A673 (cell line): ENCODE results near the gene KIAA1328. TPM values are rescaled to one million over a fixed set of nuclear protein-coding genes. Genes with fewer than 3 reads are reported as not detected.

Experiments
- BruUV-seq: library from RNA; stranded (reverse); fragments of 400-500 nt; replicated peaks from 2 replicates; lab custom pipeline; 2021; lab: Mats Ljungman, UMichigan
- CTCF ChIA-PET: fragments of 300-600 bp; sonication (Branson Sonifier 250); formaldehyde crosslinking; loops from one replicate; lab custom pipeline; 2022; ENCODE audit warnings: antibody characterized with exemption; lab: Charles Lee
- POLR2A ChIA-PET: fragments of 300-600 bp; sonication (Branson Sonifier 250); formaldehyde crosslinking; loops from one replicate; lab custom pipeline; 2022; ENCODE audit warnings: antibody characterized with exemption; ENCODE audit not compliant: low non-redundant PET; lab: Charles Lee
- DNase-seq: peaks from one replicate; pipeline ENCODE4 v3.0.0-alpha.2; 2015; ENCODE audit warnings: low spot score
- H3K27ac ChIP-seq: fragments of 200-600 bp; sonication (generic); 2 replicates; pipeline ENCODE4 v1.5.1; 2016; ENCODE audit warnings: mixed run types, low read depth, mild to moderate bottlenecking, mixed read lengths, antibody characterized with exemption, low read length; ENCODE audit not compliant: poor library complexity, severe bottlenecking
- H3K27me3 ChIP-seq: fragments of 200-600 bp; sonication (generic); replicated peaks from 2 replicates; pipeline ENCODE4 v1.6.1; 2017; ENCODE audit warnings: mixed run types, low read depth, mild to moderate bottlenecking, mixed read lengths, antibody characterized with exemption, low read length; ENCODE audit not compliant: insufficient read depth, poor library complexity
- H3K36me3 ChIP-seq: fragments of 200-600 bp; sonication (generic); 2 replicates; pipeline ENCODE4 v1.6.1; 2016; ENCODE audit warnings: mixed run types, mild to moderate bottlenecking, mixed read lengths, antibody characterized with exemption, low read length; ENCODE audit not compliant: insufficient read depth, poor library complexity, severe bottlenecking
- H3K4me1 ChIP-seq: fragments of 200-600 bp; sonication (generic); 2 replicates; pipeline ENCODE4 v1.6.1; 2017; ENCODE audit warnings: mixed run types, mild to moderate bottlenecking, mixed read lengths, antibody characterized with exemption, low read length; ENCODE audit not compliant: insufficient read depth, poor library complexity, severe bottlenecking
- H3K4me3 ChIP-seq: fragments of 200-600 bp; sonication (generic); 2 replicates; pipeline ENCODE4 v1.5.1; 2016; ENCODE audit warnings: low read depth, mixed run types, mild to moderate bottlenecking, mixed read lengths, low read length; ENCODE audit not compliant: poor library complexity, severe bottlenecking
- H3K9me3 ChIP-seq: fragments of 200-600 bp; sonication (generic); 2 replicates; pipeline ENCODE4 v1.6.1; 2016; ENCODE audit warnings: mixed run types, low read depth, mild to moderate bottlenecking, mixed read lengths, antibody characterized with exemption, low read length; ENCODE audit not compliant: poor library complexity, severe bottlenecking
- EZH2 ChIP-seq: fragments of 200-600 bp; sonication (generic); IDR thresholded peaks from 2 replicates; pipeline ENCODE4 v1.6.1; 2017; ENCODE audit warnings: borderline replicate concordance, low read depth, mild to moderate bottlenecking, mixed read lengths, antibody characterized with exemption, low read length; ENCODE audit not compliant: poor library complexity, severe bottlenecking
- intact Hi-C: fragments of 100-400 bp; cut with micrococcal nuclease; formaldehyde crosslinking; loops from one replicate; pipeline ENCODE4 v1.10.0; 2022; ENCODE audit not compliant: unreplicated experiment
- total RNA-seq: library from RNA; stranded (reverse); gene quantifications from 2 replicates; pipeline ENCODE4 v1.2.3, GENCODE V29; 2021
- TF ChIP-seq, protein P1 (sequence below): fragments of 300-800, 200-600 bp; sonication (generic); conservative IDR thresholded peaks from 2 replicates; pipeline ENCODE4 v1.5.1; 2017; ENCODE audit warnings: low read depth, mild to moderate bottlenecking, antibody characterized with exemption, low read length, moderate library complexity, mixed read lengths

The KIAA1328 gene
- total RNA-seq, 1 experiment from 2014 or later, result 6.5 TPM

GRCh38 chr18:37055137-37055802 is 226.3 kb downstream of the KIAA1328 start:
- CTCF ChIA-PET, result no interaction called here
- peak; percentile 37 for DNase-seq
- Histone ChIP-seq H3K36me3 (no peaks in the 10 kb centered on the region), H3K4me1 (peaks cover 4% of the 10 kb centered on the region), H3K27me3 (no peaks in the 10 kb centered on the region), H3K4me3 (no peak overlapping the region), H3K9me3 (peaks cover 4% of the 10 kb centered on the region), H3K27ac (no peak overlapping the region)
- POLR2A ChIA-PET, result no interaction called here
- no TSS peak for BruUV-seq
- TF ChIP-seq, protein P1, sequence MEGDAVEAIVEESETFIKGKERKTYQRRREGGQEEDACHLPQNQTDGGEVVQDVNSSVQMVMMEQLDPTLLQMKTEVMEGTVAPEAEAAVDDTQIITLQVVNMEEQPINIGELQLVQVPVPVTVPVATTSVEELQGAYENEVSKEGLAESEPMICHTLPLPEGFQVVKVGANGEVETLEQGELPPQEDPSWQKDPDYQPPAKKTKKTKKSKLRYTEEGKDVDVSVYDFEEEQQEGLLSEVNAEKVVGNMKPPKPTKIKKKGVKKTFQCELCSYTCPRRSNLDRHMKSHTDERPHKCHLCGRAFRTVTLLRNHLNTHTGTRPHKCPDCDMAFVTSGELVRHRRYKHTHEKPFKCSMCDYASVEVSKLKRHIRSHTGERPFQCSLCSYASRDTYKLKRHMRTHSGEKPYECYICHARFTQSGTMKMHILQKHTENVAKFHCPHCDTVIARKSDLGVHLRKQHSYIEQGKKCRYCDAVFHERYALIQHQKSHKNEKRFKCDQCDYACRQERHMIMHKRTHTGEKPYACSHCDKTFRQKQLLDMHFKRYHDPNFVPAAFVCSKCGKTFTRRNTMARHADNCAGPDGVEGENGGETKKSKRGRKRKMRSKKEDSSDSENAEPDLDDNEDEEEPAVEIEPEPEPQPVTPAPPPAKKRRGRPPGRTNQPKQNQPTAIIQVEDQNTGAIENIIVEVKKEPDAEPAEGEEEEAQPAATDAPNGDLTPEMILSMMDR, result no peak
- no peak for TF ChIP-seq EZH2
- intact Hi-C loops, result no loop called here

- Histone ChIP-seq H3K4me3 (no peak overlapping the region), H3K4me1 (no peaks in the 10 kb centered on the region), H3K36me3 (no peaks in the 10 kb centered on the region), H3K9me3 (no peaks in the 10 kb centered on the region), H3K27ac (no peak overlapping the region), H3K27me3 (no peaks in the 10 kb centered on the region)
- intact Hi-C loops, result no loop called here
- BruUV-seq, result no TSS peak
- POLR2A ChIA-PET, result no interaction called here
- CTCF ChIA-PET, result no interaction called here
- DNase-seq, result no peak
- TF ChIP-seq, protein P1, result no peak
- no peak for TF ChIP-seq EZH2
These were observed 235.3 kb downstream of the KIAA1328 start for GRCh38 chr18:37064187-37064586.

GRCh38 chr18:37065254-37065653 is 236.3 kb downstream of the KIAA1328 start:
- Histone ChIP-seq H3K9me3 (no peaks in the 10 kb centered on the region), H3K4me3 (no peak overlapping the region), H3K4me1 (no peaks in the 10 kb centered on the region), H3K36me3 (no peaks in the 10 kb centered on the region), H3K27ac (no peak overlapping the region), H3K27me3 (no peaks in the 10 kb centered on the region)
- intact Hi-C loops, result no loop called here
- no TSS peak for BruUV-seq
- no peak for TF ChIP-seq EZH2
- TF ChIP-seq, protein P1, result no peak
- CTCF ChIA-PET, result no interaction called here
- DNase-seq, result no peak
- POLR2A ChIA-PET, result no interaction called here
